Upper lobe of left lung (tissue), 6 donors: ENCODE results near the gene LAMA5. TPM values are rescaled to one million over a fixed set of nuclear protein-coding genes. Genes with fewer than 3 reads are reported as not detected.

Source experiments
- ATAC-seq, 2 donors: fragments of 200-7000 bp; cut with Tn5 transposase; one replicate each; pipeline ENCODE4 v1.9.1; 2022; ENCODE audit warnings: mild to moderate bottlenecking in 2 of 2, moderate library complexity in 2 of 2; ENCODE audit not compliant: low FRiP score in 2 of 2
- DNase-seq, 2 donors: peaks; one replicate each; pipeline ENCODE4 v3.0.0-alpha.2; 2019 to 2020
- H3K27ac ChIP-seq, 4 donors: fragments of 200-600 bp; sonication (generic); one replicate each; pipeline ENCODE4 v1.5.1; 2016 to 2019
- H3K27me3 ChIP-seq, 4 donors: fragments of 200-600 bp; sonication (generic); one replicate each; pipeline ENCODE4 v1.5.1; 2017 to 2019
- H3K36me3 ChIP-seq, 4 donors: fragments of 200-600 bp; sonication (generic); one replicate each; pipeline ENCODE4 v1.5.1; 2016 to 2019
- H3K4me1 ChIP-seq, 4 donors: fragments of 200-600 bp; sonication (generic); one replicate each; pipeline ENCODE4 v1.5.1; 2018 to 2019
- H3K4me3 ChIP-seq, 4 donors: fragments of 200-600 bp; sonication (generic); one replicate each; pipeline ENCODE4 v1.5.1; 2017 to 2019; ENCODE audit warnings: mild to moderate bottlenecking in 2 of 4, moderate library complexity in 1 of 4
- H3K9me3 ChIP-seq, 4 donors: fragments of 200-600 bp; sonication (generic); one replicate each; pipeline ENCODE4 v1.5.1; 2018 to 2019
- CTCF ChIP-seq, 6 experiments: fragments of 450-650 bp in 4 of 6; fragments of 200-600 bp in 2 of 6; sonication (generic) in 2 of 6; IDR thresholded peaks; one replicate each; pipeline ENCODE4 v1.5.1; 2016 to 2019; ENCODE audit warnings: antibody characterized with exemption in 6 of 6
- EP300 ChIP-seq, 4 donors: sonication (generic); formaldehyde crosslinking; IDR thresholded peaks; one replicate each; pipeline ENCODE4 v1.5.1; 2017; ENCODE audit warnings: antibody characterized with exemption in 4 of 4, control low read depth in 2 of 4
- POLR2A ChIP-seq, 4 donors: fragments of 450-650 bp; IDR thresholded peaks; one replicate each; pipeline ENCODE4 v1.5.1; 2016 to 2017; ENCODE audit warnings: antibody characterized with exemption in 4 of 4, mild to moderate bottlenecking in 2 of 4
- POLR2AphosphoS5 ChIP-seq, 2 donors: sonication (generic); formaldehyde crosslinking; IDR thresholded peaks; one replicate each; pipeline ENCODE4 v1.5.1; 2017; ENCODE audit warnings: antibody characterized with exemption in 2 of 2
- WGBS, 2 donors: methylation state at CpG; one replicate each; pipeline ENCODE4 v1.1.5; 2017 to 2018; 5-methylcytosine and 5-hydroxymethylcytosine counted together
- total RNA-seq, 6 donors: library from RNA; depleted of rRNA in 4 of 6; stranded (reverse); fragments of >200 nt in 4 of 6; gene quantifications; one replicate each; pipeline versions ENCODE4 v1.1.0 to v1.2.1, GENCODE V29; 2016 to 2021
- donor health status: DM: no; HTN: no; CAD: no; lungs with moderate emphysema.
- donor health status: DM: no; HTN: yes; CAD: no; lungs with severe emphysema.

LAMA5 gene
- total RNA-seq, 6 donors from 2014 or later: 176 to 1,019 (median 307) TPM

GRCh38 chr20:62301111-62301668 is 65.9 kb downstream of the LAMA5 start:
- no peaks in the 10 kb centered on the region for H3K27me3 ChIP-seq
- peaks cover 22 to 38% (median 26%) of the 10 kb centered on the region in 4 donors for H3K4me1 ChIP-seq
- ATAC-seq (no peak), DNase-seq (no peak)
- H3K27ac ChIP-seq: peak overlapping the region in 2 of 4 donors; percentile 97
- H3K9me3 ChIP-seq: no peaks in the 10 kb centered on the region
- peaks cover 7 to 47% (median 20%) of the 10 kb centered on the region in 4 donors for H3K36me3 ChIP-seq
- TF ChIP-seq POLR2A (IDR thresholded peaks at IDR 0.05): no peak
- no peak for TF ChIP-seq CTCF (IDR thresholded peaks at IDR 0.05)
- TF ChIP-seq EP300 (IDR thresholded peaks at IDR 0.05): no peak
- TF ChIP-seq POLR2AphosphoS5 (IDR thresholded peaks at IDR 0.05): no peak
- no peak overlapping the region for H3K4me3 ChIP-seq
- 90% methylated on average over 11 of the region's 11 CpGs for WGBS, 2 donors

- H3K4me3 ChIP-seq: no peak overlapping the region
- 80% methylated on average over 10 to 11 of the region's 11 CpGs for WGBS, 2 donors
- H3K9me3 ChIP-seq: no peaks in the 10 kb centered on the region
- no peak overlapping the region for H3K27ac ChIP-seq
- peaks cover 5 to 47% (median 20%) of the 10 kb centered on the region in 4 donors for H3K36me3 ChIP-seq
- H3K27me3 ChIP-seq: no peaks in the 10 kb centered on the region
- ATAC-seq (no peak), DNase-seq (no peak)
- H3K4me1 ChIP-seq: peaks cover 17 to 30% (median 20%) of the 10 kb centered on the region in 4 donors
- TF ChIP-seq EP300 (IDR thresholded peaks at IDR 0.05): no peak
- TF ChIP-seq POLR2A (IDR thresholded peaks at IDR 0.05): no peak
- TF ChIP-seq CTCF (IDR thresholded peaks at IDR 0.05): no peak
- TF ChIP-seq POLR2AphosphoS5 (IDR thresholded peaks at IDR 0.05): no peak
Observed at GRCh38 chr20:62300319-62300718, 66.8 kb downstream of the LAMA5 start.

- ATAC-seq (no peak), DNase-seq (no peak)
- Histone ChIP-seq H3K27ac (no peak overlapping the region), H3K27me3 (no peaks in the 10 kb centered on the region), H3K4me3 (no peak overlapping the region), H3K36me3 (peaks cover 8 to 46% (median 17%) of the 10 kb centered on the region in 4 donors), H3K9me3 (no peaks in the 10 kb centered on the region), H3K4me1 (peaks cover 11 to 24% (median 14%) of the 10 kb centered on the region in 4 donors)
- WGBS, 2 donors: 90% methylated on average over 12 of the region's 12 CpGs
- TF ChIP-seq CTCF (IDR thresholded peaks at IDR 0.05): no peak
- TF ChIP-seq POLR2A (IDR thresholded peaks at IDR 0.05): no peak
- no peak for TF ChIP-seq POLR2AphosphoS5 (IDR thresholded peaks at IDR 0.05)
- TF ChIP-seq EP300 (IDR thresholded peaks at IDR 0.05): no peak
Observed at GRCh38 chr20:62299666-62300236, 67.4 kb downstream of the LAMA5 start.

GRCh38 chr20:62298577-62299249 is 68.4 kb downstream of the LAMA5 start:
- H3K36me3 ChIP-seq: peaks cover 8 to 47% (median 24%) of the 10 kb centered on the region in 4 donors
- no peak overlapping the region for H3K27ac ChIP-seq
- H3K4me3 ChIP-seq: no peak overlapping the region
- no peaks in the 10 kb centered on the region for H3K9me3 ChIP-seq
- no peak for ATAC-seq
- TF ChIP-seq EP300 (IDR thresholded peaks at IDR 0.05) (no peak), POLR2A (IDR thresholded peaks at IDR 0.05) (no peak), CTCF (IDR thresholded peaks at IDR 0.05) (no peak), POLR2AphosphoS5 (IDR thresholded peaks at IDR 0.05) (no peak)
- WGBS, 2 donors: 92 to 93% methylated on average over 21 to 33 of the region's 33 CpGs
- H3K27me3 ChIP-seq: no peaks in the 10 kb centered on the region
- DNase-seq: no peak
- H3K4me1 ChIP-seq: peaks cover 1 to 13% (median 4%) of the 10 kb centered on the region in 4 donors
